IPS-15b (cell line): Measurements from ENCODE around the gene NPIPB2.
A peak's percentile ranks its signal among the peaks of the same experiment; 100 is the strongest.

ENCODE experiments used
- H3K27me3 ChIP-seq: one replicate; pipeline ENCODE4 v1.6.1; 2013; ENCODE audit warnings: low read length; ENCODE audit not compliant: control insufficient read depth, insufficient read depth
- H3K36me3 ChIP-seq: one replicate; pipeline ENCODE4 v1.6.1; 2013; ENCODE audit warnings: low read length; ENCODE audit not compliant: control insufficient read depth, insufficient read depth
- H3K4me1 ChIP-seq: one replicate; pipeline ENCODE4 v1.6.1; 2013; ENCODE audit warnings: mild to moderate bottlenecking, low read length; ENCODE audit not compliant: control insufficient read depth, insufficient read depth
- H3K4me3 ChIP-seq: one replicate; pipeline ENCODE4 v1.5.1; 2013; ENCODE audit warnings: low read depth, low read length
- H3K9ac ChIP-seq: one replicate; pipeline ENCODE4 v1.6.1; 2013; ENCODE audit warnings: low read depth, mild to moderate bottlenecking, low read length
- H3K9me3 ChIP-seq: one replicate; pipeline ENCODE4 v1.6.1; 2013; ENCODE audit warnings: mild to moderate bottlenecking, low read length; ENCODE audit not compliant: control insufficient read depth, insufficient read depth

The NPIPB2 gene

GRCh38 chr16:11914210-11915113 lies 27.4 kb downstream of the NPIPB2 start:
- H3K36me3 ChIP-seq = peaks cover 2% of the 10 kb centered on the region
- H3K9ac ChIP-seq = peak overlapping the region; percentile 83
- no peaks in the 10 kb centered on the region for H3K9me3 ChIP-seq
- H3K4me1 ChIP-seq = peaks cover 13% of the 10 kb centered on the region
- H3K4me3 ChIP-seq = peak overlapping the region; percentile 83
- H3K27me3 ChIP-seq = no peaks in the 10 kb centered on the region

DNA sequence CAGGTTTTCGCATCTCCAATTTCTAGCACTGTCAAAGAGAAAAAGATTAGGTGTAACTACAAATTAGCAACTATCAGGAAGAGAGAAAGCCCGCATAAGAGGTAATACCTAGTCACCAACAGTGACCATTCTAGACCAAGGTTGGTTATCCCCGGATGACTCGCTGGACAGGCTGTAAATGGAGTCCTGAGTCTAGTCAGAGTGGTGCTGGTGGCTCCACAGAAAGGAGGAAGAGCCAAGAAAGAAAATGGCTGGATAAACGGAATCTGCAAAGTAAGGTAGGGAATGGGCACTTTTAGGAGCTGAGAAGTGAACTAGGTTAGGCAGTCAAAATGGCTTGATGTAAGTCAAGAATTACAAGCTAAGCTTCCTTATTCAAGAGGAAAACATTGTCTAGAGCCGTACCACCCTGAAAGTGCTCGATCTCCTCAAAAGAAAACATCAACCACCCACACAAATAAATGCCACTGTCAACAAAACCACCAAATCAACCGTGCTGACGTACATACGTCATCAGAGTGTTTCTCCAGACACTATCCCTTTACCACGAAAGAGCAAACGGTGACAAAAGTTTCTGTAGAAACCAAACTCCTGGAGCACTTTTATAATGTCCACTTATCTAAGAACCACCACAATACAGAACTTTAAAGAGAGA lies 28.3 kb downstream of the NPIPB2 start:
- Histone ChIP-seq H3K4me1 (peaks cover 13% of the 10 kb centered on the region), H3K27me3 (no peaks in the 10 kb centered on the region), H3K4me3 (peak overlapping the region; percentile 83), H3K36me3 (peaks cover 2% of the 10 kb centered on the region), H3K9me3 (no peaks in the 10 kb centered on the region), H3K9ac (no peak overlapping the region)

GRCh38 chr16:11909653-11910545 lies 31.9 kb downstream of the NPIPB2 start:
- Histone ChIP-seq H3K9me3 (no peaks in the 10 kb centered on the region), H3K4me3 (no peak overlapping the region), H3K4me1 (peaks cover 13% of the 10 kb centered on the region), H3K36me3 (peaks cover 7% of the 10 kb centered on the region), H3K9ac (no peak overlapping the region), H3K27me3 (no peaks in the 10 kb centered on the region)

GRCh38 chr16:11907160-11907970 lies 34.5 kb downstream of the NPIPB2 start:
- Histone ChIP-seq H3K9me3 (no peaks in the 10 kb centered on the region), H3K27me3 (no peaks in the 10 kb centered on the region), H3K9ac (no peak overlapping the region), H3K4me1 (peaks cover 3% of the 10 kb centered on the region), H3K36me3 (peaks cover 10% of the 10 kb centered on the region), H3K4me3 (no peak overlapping the region)

DNA sequence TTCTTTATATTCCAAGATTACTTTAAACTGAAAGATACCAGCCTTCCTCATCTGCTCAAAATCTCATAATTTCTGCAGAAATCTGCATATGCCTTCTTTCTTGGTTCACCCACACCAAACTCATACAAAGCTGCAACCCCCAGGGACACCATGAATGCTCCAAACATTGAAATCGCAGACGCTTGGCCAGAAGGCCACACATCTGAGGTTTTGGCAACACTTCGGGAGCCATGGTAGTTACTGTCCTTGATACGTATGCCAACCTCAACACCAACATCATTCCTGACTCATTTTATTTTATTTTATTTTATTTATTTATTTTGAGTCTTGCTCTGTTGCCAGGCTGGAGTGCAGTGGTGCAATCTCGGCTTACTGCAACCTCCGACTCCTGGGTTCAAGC lies 37.9 kb downstream of the NPIPB2 start:
- Histone ChIP-seq H3K4me1 (peaks cover 2% of the 10 kb centered on the region), H3K9ac (no peak overlapping the region), H3K36me3 (peaks cover 10% of the 10 kb centered on the region), H3K4me3 (no peak overlapping the region), H3K9me3 (no peaks in the 10 kb centered on the region), H3K27me3 (no peaks in the 10 kb centered on the region)

DNA sequence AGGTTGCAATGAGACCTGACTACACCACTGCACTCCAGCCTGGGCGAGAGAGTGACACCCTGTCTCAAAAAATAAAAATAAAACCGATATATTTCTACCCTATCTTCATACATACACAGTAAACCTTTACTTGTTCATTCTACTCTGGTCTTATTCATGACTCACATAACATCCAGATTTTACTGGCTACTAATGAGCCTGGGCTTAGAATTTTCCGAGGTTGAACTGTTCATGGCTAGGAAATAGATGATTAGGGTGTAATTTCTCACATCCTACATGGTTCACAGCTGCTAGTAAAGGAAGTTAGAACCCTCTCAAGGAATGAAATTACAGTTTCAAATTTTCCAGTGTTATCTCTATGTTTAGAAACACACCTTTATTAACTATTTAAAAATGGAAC lies 40.8 kb downstream of the NPIPB2 start:
- H3K4me1 ChIP-seq = peaks cover 2% of the 10 kb centered on the region
- no peak overlapping the region for H3K4me3 ChIP-seq
- no peaks in the 10 kb centered on the region for H3K9me3 ChIP-seq
- no peaks in the 10 kb centered on the region for H3K27me3 ChIP-seq
- H3K9ac ChIP-seq = no peak overlapping the region
- H3K36me3 ChIP-seq = peaks cover 8% of the 10 kb centered on the region

GRCh38 chr16:11896486-11897176 lies 45.2 kb downstream of the NPIPB2 start:
- Histone ChIP-seq H3K4me3 (no peak overlapping the region), H3K27me3 (no peaks in the 10 kb centered on the region), H3K4me1 (peaks cover 2% of the 10 kb centered on the region), H3K9ac (no peak overlapping the region), H3K36me3 (peaks cover 8% of the 10 kb centered on the region), H3K9me3 (no peaks in the 10 kb centered on the region)

- Histone ChIP-seq H3K27me3 (no peaks in the 10 kb centered on the region), H3K4me1 (no peaks in the 10 kb centered on the region), H3K4me3 (no peak overlapping the region), H3K9ac (no peak overlapping the region), H3K9me3 (no peaks in the 10 kb centered on the region), H3K36me3 (peaks cover 14% of the 10 kb centered on the region)
Observed at GRCh38 chr16:11893571-11893970, 48.3 kb downstream of the NPIPB2 start.

- Histone ChIP-seq H3K9ac (no peak overlapping the region), H3K36me3 (peaks cover 17% of the 10 kb centered on the region), H3K4me3 (no peak overlapping the region), H3K9me3 (no peaks in the 10 kb centered on the region), H3K4me1 (no peaks in the 10 kb centered on the region), H3K27me3 (no peaks in the 10 kb centered on the region)
Observed at GRCh38 chr16:11892761-11893160, 49.1 kb downstream of the NPIPB2 start.

- H3K9me3 ChIP-seq = no peaks in the 10 kb centered on the region
- no peak overlapping the region for H3K9ac ChIP-seq
- peaks cover 15% of the 10 kb centered on the region for H3K36me3 ChIP-seq
- no peaks in the 10 kb centered on the region for H3K4me1 ChIP-seq
- no peak overlapping the region for H3K4me3 ChIP-seq
- H3K27me3 ChIP-seq = no peaks in the 10 kb centered on the region
Observed at GRCh38 chr16:11890231-11890965, 51.4 kb downstream of the NPIPB2 start.
